T-cell (primary cell): ENCODE measurements around the gene TMEM72. TPM values are rescaled to one million over a fixed set of nuclear protein-coding genes. Genes with fewer than 3 reads are reported as not detected.

ENCODE experiments used
- ATAC-seq, 4 experiments: fragments of 200-7000 bp in 3 of 4; fragments of 150-1000 bp in 1 of 4; cut with Tn5 transposase; replicated peaks in 1 of 4; 1 replicate in 3 of 4; 2 replicates in 1 of 4; pipeline ENCODE4 v1.10.0; 2021; ENCODE audit warnings: moderate library complexity in 3 of 4, mild to moderate bottlenecking in 2 of 4, moderate number of reproducible peaks in 1 of 4
- CTCF ChIA-PET, 2 donors: fragments of 300-600 bp; sonication (Branson Sonifier 250); formaldehyde crosslinking; loops; one replicate each; lab custom pipeline; 2022; ENCODE audit warnings: antibody characterized with exemption in 2 of 2; lab: Charles Lee
- POLR2A ChIA-PET, 2 donors: fragments of 300-600 bp; sonication (Branson Sonifier 250); formaldehyde crosslinking; loops; one replicate each; lab custom pipeline; 2022; ENCODE audit warnings: antibody characterized with exemption in 2 of 2; lab: Charles Lee
- DNase-seq, 35 experiments: peaks; one replicate each; pipeline versions ENCODE4 v3.0.0 to v3.0.0-alpha.2; 2013 to 2023
- H3K27ac ChIP-seq: one replicate; pipeline ENCODE4 v1.5.1; 2013; ENCODE audit warnings: low read length
- H3K27me3 ChIP-seq, 2 experiments: replicated peaks in 1 of 2; 1 replicate in 1 of 2; 2 replicates in 1 of 2; pipeline versions ENCODE4 v1.6.1 to v1.7.0; 2013; ENCODE audit warnings: low read length in 1 of 2, mixed read lengths in 1 of 2; ENCODE audit not compliant: control insufficient read depth in 2 of 2, insufficient read depth in 2 of 2; ENCODE audit errors: extremely low read depth in 1 of 2
- H3K36me3 ChIP-seq, 2 donors: 1 replicate in 1 of 2; 2 replicates in 1 of 2; pipeline versions ENCODE4 v1.6.1 to v1.7.0; 2013; ENCODE audit warnings: low read length in 1 of 2; ENCODE audit not compliant: control insufficient read depth in 2 of 2, insufficient read depth in 1 of 2; ENCODE audit errors: extremely low read depth in 1 of 2
- H3K4me1 ChIP-seq, 2 experiments: 1 replicate in 1 of 2; 2 replicates in 1 of 2; pipeline versions ENCODE4 v1.6.1 to v1.7.0; 2013; ENCODE audit warnings: low read length in 2 of 2, mixed read lengths in 1 of 2; ENCODE audit not compliant: insufficient read depth in 2 of 2, control insufficient read depth in 1 of 2; ENCODE audit errors: extremely low read depth in 1 of 2
- H3K4me3 ChIP-seq, 2 donors: 1 replicate in 1 of 2; 2 replicates in 1 of 2; pipeline versions ENCODE4 v1.5.1 to v1.7.0; 2013; ENCODE audit warnings: mild to moderate bottlenecking in 2 of 2, low read length in 1 of 2, moderate library complexity in 1 of 2; ENCODE audit not compliant: control insufficient read depth in 1 of 2; ENCODE audit errors: extremely low read depth in 1 of 2
- H3K9me3 ChIP-seq: 2 replicates; pipeline ENCODE4 v1.7.0; 2013
- H3K27ac Mint-ChIP-seq, 2 donors: one replicate each; pipeline ENCODE4 v1.8.0; 2020 to 2021; ENCODE audit warnings: mild to moderate bottlenecking in 2 of 2, mixed read lengths in 2 of 2
- H3K27me3 Mint-ChIP-seq, 2 donors: one replicate each; pipeline ENCODE4 v1.8.0; 2021 to 2022; ENCODE audit warnings: mixed read lengths in 2 of 2
- H3K36me3 Mint-ChIP-seq: one replicate; pipeline ENCODE4 v1.8.0; 2021; ENCODE audit warnings: mixed read lengths
- H3K4me1 Mint-ChIP-seq, 3 donors: one replicate each; pipeline ENCODE4 v1.8.0; 2020 to 2022; ENCODE audit warnings: mixed read lengths in 3 of 3, mild to moderate bottlenecking in 1 of 3
- H3K4me3 Mint-ChIP-seq, 3 donors: one replicate each; pipeline ENCODE4 v1.8.0; 2020 to 2022; ENCODE audit warnings: mild to moderate bottlenecking in 3 of 3, mixed read lengths in 3 of 3, moderate library complexity in 3 of 3
- H3K9me3 Mint-ChIP-seq, 3 donors: one replicate each; pipeline ENCODE4 v1.8.0; 2020 to 2022; ENCODE audit warnings: mixed read lengths in 3 of 3
- WGBS: methylation state at CpG from one replicate; pipeline ENCODE4 v1.1.5; 2013; ENCODE audit warnings: missing lambda C conversion rate; ENCODE audit not compliant: insufficient coverage; 5-methylcytosine and 5-hydroxymethylcytosine counted together
- total RNA-seq, 35 experiments: library from RNA in 6 of 35; stranded (reverse) in 6 of 35; fragments of 120-200 nt in 1 of 35; gene quantifications; one replicate each; pipeline versions ENCODE4 v1.2.1 to v1.2.4 and lab custom pipeline; 2013 to 2026

Gene TMEM72
- total RNA-seq, 5 donors from 2014 or later (not counting 1 experiment from before 2014, with no cell fraction given): 0.13 TPM; not detected in 4

DNA sequence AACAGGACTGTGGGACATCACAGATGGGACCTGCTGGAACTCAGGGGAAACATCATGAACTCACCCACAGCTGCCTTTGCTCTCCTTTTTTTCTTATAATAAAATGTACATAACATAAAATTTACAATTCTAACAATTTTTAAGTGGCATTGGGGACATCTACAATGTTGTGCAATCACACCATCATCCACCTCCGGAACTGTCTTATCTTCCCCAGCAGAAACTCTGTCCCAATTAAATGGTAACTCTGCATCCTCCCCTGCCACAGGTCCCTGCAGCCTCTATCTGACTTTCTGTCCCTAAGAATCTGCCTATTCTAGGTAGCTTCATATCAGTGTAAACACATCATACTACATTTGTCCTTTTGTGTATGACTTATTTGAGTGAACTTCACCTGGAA, 19.4 kb upstream of the TMEM72 start:
- Mint-ChIP-seq H3K4me1 (no peaks in the 10 kb centered on the region), H3K27me3 (no peaks in the 10 kb centered on the region), H3K36me3 (no peaks in the 10 kb centered on the region), H3K4me3 (no peak overlapping the region), H3K9me3 (no peaks in the 10 kb centered on the region), H3K27ac (no peak overlapping the region)
- 100% methylated on average over 1 of the region's 1 CpG for WGBS
- ATAC-seq (no peak), DNase-seq (no peak)
- peaks cover 0 to 8% of the 10 kb centered on the region in 2 experiments for H3K27me3 ChIP-seq
- H3K27ac ChIP-seq: no peak overlapping the region
- H3K4me1 ChIP-seq: no peaks in the 10 kb centered on the region
- CTCF ChIA-PET: no interaction called here
- H3K4me3 ChIP-seq: no peak overlapping the region
- H3K9me3 ChIP-seq: no peaks in the 10 kb centered on the region
- no peaks in the 10 kb centered on the region for H3K36me3 ChIP-seq
- POLR2A ChIA-PET: no interaction called here

DNA sequence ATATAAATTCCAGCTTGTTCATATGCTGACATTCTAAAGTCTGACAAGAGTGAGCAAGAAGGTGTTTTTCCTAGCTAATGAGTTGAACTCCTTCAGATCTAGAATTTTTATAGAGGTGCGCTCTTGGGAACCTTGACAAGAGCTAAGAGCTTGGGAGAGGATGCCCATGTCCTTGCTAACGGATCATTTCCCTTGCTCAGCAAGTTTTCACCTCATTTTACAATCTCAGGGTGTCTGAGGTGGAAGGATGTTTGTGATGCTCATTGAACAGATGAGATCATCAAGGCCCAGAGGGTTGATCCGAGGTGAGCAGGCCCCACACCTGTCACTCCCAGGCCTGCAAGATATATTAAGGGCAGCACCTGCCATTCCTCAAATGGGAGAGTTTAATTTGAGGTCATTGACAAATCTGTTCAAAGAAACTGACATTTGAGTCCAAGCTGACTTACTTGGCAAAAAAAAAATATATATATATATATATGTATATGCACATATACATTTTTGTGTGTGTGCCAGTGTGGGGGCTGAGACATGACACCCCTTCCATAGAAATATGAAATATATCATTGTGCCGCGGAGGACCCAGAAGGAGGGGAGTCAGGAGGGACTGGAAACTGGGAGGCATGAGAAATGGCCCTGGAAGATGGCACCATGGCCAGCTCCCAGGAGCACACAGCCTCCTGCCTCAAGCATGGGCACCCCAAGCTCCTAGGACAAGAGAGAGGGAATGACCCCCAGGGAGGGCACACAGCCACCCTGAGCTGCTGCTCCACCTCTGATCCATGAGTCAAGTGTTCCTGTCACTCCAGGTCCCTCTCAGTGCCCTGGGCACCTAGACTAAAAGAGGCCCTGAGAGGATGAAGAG, 17.3 kb upstream of the TMEM72 start:
- Histone ChIP-seq H3K27me3 (peaks cover 0 to 8% of the 10 kb centered on the region in 2 experiments), H3K36me3 (no peaks in the 10 kb centered on the region), H3K27ac (no peak overlapping the region), H3K9me3 (no peaks in the 10 kb centered on the region), H3K4me1 (no peaks in the 10 kb centered on the region), H3K4me3 (no peak overlapping the region)
- no peaks in the 10 kb centered on the region for H3K4me1 Mint-ChIP-seq
- POLR2A ChIA-PET: no interaction called here
- WGBS: no CpG with 5 or more reads among the region's 5 CpGs
- H3K36me3 Mint-ChIP-seq: no peaks in the 10 kb centered on the region
- H3K27me3 Mint-ChIP-seq: no peaks in the 10 kb centered on the region
- no peak overlapping the region for H3K4me3 Mint-ChIP-seq
- H3K27ac Mint-ChIP-seq: no peak overlapping the region
- ATAC-seq (peak in 1 of 4 experiments; percentile 7), DNase-seq (no peak)
- CTCF ChIA-PET: no interaction called here
- H3K9me3 Mint-ChIP-seq: no peaks in the 10 kb centered on the region

DNA sequence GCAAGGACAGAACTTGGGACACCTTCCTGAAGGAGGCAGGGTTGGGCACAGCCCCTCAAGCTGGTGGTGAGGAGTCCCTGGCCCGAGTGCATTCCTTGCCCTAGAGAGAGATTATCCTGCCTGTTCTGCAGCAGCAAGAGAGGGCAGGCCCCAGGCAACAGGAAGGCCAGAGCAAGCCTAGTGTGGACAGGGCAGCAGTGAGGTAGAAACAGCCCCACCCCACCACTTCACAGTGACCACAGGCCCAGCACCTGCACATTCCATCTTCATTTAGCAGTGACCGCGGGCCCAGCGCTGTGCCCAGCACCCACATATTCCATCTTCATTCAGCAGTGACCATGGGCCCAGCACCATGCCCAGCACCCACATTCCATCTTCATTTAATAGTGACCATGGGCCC, 16.4 kb upstream of the TMEM72 start:
- WGBS: 94% methylated on average over 3 of the region's 4 CpGs
- ATAC-seq (no peak), DNase-seq (no peak)
- Mint-ChIP-seq H3K27me3 (no peaks in the 10 kb centered on the region), H3K36me3 (no peaks in the 10 kb centered on the region), H3K4me3 (no peak overlapping the region), H3K4me1 (no peaks in the 10 kb centered on the region), H3K9me3 (no peaks in the 10 kb centered on the region), H3K27ac (no peak overlapping the region)
- CTCF ChIA-PET: no interaction called here
- no peak overlapping the region for H3K4me3 ChIP-seq
- POLR2A ChIA-PET: no interaction called here
- H3K9me3 ChIP-seq: no peaks in the 10 kb centered on the region
- H3K36me3 ChIP-seq: no peaks in the 10 kb centered on the region
- no peak overlapping the region for H3K27ac ChIP-seq
- no peaks in the 10 kb centered on the region for H3K4me1 ChIP-seq
- peaks cover 0 to 8% of the 10 kb centered on the region in 2 experiments for H3K27me3 ChIP-seq

DNA sequence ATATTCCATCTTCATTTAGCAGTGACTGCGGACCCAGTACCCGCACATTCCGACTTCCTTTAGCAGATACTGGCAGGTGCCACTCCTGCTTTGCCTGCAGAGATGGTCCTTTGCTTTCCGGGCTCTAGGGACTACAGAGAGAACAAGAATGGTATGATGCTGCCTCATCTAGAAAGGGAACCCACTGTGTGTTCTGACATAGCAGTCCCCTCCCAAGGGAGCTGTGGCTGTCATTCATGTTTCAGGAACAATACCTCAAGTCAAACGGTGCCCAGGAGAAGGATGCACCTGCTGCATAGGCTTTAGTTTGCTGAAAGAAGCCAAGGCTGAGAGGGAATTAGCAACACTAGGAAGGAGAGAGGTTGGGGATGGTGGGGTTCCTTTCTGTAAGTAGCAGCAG, 15.9 kb upstream of the TMEM72 start:
- peaks cover 0 to 8% of the 10 kb centered on the region in 2 experiments for H3K27me3 ChIP-seq
- Mint-ChIP-seq H3K4me3 (no peak overlapping the region), H3K9me3 (no peaks in the 10 kb centered on the region), H3K27ac (no peak overlapping the region), H3K4me1 (no peaks in the 10 kb centered on the region), H3K36me3 (no peaks in the 10 kb centered on the region), H3K27me3 (no peaks in the 10 kb centered on the region)
- 76% methylated on average over 5 of the region's 5 CpGs for WGBS
- POLR2A ChIA-PET: no interaction called here
- CTCF ChIA-PET: no interaction called here
- no peaks in the 10 kb centered on the region for H3K36me3 ChIP-seq
- DNase-seq (no peak), ATAC-seq (no peak)
- no peak overlapping the region for H3K4me3 ChIP-seq
- H3K4me1 ChIP-seq: no peaks in the 10 kb centered on the region
- H3K9me3 ChIP-seq: no peaks in the 10 kb centered on the region
- no peak overlapping the region for H3K27ac ChIP-seq

DNA sequence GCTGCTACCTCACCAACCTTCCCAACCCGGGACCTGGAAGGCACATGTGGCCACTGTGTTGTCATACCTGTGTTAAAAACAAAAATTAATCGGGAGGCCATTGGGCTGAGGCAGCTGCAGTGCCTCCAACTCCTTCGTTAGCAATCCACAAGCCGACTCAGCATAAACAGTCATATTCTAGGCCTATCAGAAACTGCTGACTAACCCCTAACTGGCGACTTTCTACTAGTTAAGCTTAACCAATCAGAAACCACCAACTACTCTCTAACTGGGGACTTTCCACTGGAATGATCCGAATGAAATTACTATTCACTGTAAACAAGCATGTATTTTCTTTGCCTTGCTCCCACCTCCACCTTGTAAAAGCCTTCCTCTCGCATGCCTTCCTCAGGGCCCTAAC, 14.1 kb upstream of the TMEM72 start:
- WGBS: 68% methylated on average over 6 of the region's 7 CpGs
- POLR2A ChIA-PET: no interaction called here

DNA sequence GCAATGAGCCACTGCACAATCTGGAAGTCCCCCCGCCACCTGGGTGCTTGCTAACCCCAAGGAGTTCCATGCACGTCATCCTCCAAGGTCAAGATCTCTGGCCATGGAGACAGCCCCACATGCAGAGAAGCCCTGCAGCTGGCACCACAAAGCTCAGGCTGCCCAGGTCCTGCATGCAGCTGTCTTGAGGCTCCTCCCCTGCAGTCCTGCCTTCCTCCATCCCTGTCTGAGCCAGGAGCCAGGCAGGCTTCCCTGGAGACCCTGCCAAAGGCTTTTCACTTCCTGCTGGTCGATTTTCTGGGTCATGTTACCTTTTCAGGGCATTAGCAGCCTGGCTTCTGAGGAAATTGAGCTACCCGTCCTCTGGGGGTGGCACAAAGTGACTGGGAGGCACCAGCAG, 12.5 kb upstream of the TMEM72 start:
- H3K36me3 Mint-ChIP-seq: no peaks in the 10 kb centered on the region
- H3K27me3 ChIP-seq: peaks cover 0 to 12% of the 10 kb centered on the region in 2 experiments
- ChIA-PET CTCF (no interaction called here), POLR2A (no interaction called here)
- no peaks in the 10 kb centered on the region for H3K36me3 ChIP-seq
- H3K4me1 Mint-ChIP-seq: no peaks in the 10 kb centered on the region
- DNase-seq (no peak), ATAC-seq (no peak)
- H3K27me3 Mint-ChIP-seq: no peaks in the 10 kb centered on the region
- H3K27ac ChIP-seq: no peak overlapping the region
- no peaks in the 10 kb centered on the region for H3K4me1 ChIP-seq
- no peak overlapping the region for H3K27ac Mint-ChIP-seq
- 59% methylated on average over 4 of the region's 4 CpGs for WGBS
- H3K4me3 ChIP-seq: no peak overlapping the region
- no peak overlapping the region for H3K4me3 Mint-ChIP-seq
- H3K9me3 Mint-ChIP-seq: no peaks in the 10 kb centered on the region
- H3K9me3 ChIP-seq: no peaks in the 10 kb centered on the region

More for the DNA sequence above, 14.1 kb upstream of the TMEM72 start:
- Histone ChIP-seq H3K27me3 (peaks cover 0 to 10% of the 10 kb centered on the region in 2 experiments), H3K36me3 (no peaks in the 10 kb centered on the region), H3K27ac (no peak overlapping the region), H3K4me1 (no peaks in the 10 kb centered on the region), H3K9me3 (no peaks in the 10 kb centered on the region), H3K4me3 (no peak overlapping the region)
- H3K4me1 Mint-ChIP-seq: no peaks in the 10 kb centered on the region
- no peak for DNase-seq
- no peak for ATAC-seq
- H3K4me3 Mint-ChIP-seq: no peak overlapping the region
- CTCF ChIA-PET: no interaction called here
- H3K9me3 Mint-ChIP-seq: no peaks in the 10 kb centered on the region
- H3K27ac Mint-ChIP-seq: no peak overlapping the region
- H3K27me3 Mint-ChIP-seq: no peaks in the 10 kb centered on the region
- no peaks in the 10 kb centered on the region for H3K36me3 Mint-ChIP-seq
